Retinal pigment epithelial cell (primary cell): ENCODE data around the gene RHCE.
A peak's percentile ranks its signal among the peaks of the same experiment; 100 is the strongest.
"Not testable (repeated sequence)": the region's sequence is repeated elsewhere in the genome, so short reads cannot be mapped to it uniquely, and the experiment has no call there.

Source experiments
- DNase-seq: peaks from one replicate; pipeline ENCODE4 v3.0.0-alpha.2; 2010; ENCODE audit warnings: low read depth
- H3K4me3 ChIP-seq: 2 replicates; pipeline ENCODE4 v1.5.1; 2011; ENCODE audit warnings: mild to moderate bottlenecking, low read length, control low read depth, moderate library complexity
- TF ChIP-seq, protein P1 (sequence below): conservative IDR thresholded peaks from 2 replicates; pipeline ENCODE4 v1.5.1; 2011; ENCODE audit warnings: low read depth, low read length, control low read depth, inconsistent platforms

The RHCE gene

DNA sequence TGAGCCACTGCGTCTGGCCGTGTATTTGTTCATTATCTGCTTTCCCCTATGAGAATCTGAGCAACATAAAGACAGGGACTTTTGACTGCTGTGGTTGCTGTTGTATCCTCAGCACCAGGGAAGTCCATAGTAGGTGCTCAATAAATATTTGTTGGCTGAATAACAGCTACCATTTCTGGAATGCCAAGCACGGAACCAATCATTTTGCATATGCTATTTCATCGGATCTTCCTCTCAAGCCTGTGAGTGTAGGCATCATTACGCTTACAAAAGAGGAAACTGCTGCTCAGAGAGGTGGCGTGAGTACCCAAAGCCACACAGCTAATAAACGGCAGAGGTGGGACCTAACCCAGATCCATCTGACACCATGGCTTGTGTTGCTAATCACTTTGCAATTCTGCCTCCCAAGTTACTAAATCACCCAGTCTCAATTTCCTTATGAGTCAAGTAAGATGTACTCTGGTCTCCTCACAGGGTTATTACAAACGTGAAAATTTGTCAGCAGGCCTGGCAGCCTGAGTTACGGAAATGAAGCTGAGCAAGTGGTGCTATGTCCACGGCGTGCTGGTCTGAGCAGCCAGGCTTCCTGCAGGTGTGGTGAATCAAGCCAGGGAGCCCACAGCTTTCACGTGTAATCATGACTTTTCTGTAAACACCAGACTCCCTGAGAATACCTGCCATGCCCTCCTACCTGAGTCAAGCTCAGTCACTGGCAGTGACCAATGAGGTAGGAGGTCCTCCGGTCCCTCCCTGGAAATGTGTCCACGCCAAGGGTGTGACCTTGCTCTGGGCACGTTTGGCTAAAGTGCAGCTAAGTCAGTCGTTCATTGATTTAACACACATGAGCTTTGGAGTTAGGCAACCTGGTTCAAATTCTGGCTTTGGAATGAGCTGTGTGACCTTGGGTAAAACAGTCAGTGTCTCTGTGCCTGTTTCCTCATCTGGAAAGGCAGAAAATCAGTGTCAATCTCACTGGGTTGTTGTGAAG is 4.8 kb upstream of the RHCE start:
- TF ChIP-seq, protein P1, sequence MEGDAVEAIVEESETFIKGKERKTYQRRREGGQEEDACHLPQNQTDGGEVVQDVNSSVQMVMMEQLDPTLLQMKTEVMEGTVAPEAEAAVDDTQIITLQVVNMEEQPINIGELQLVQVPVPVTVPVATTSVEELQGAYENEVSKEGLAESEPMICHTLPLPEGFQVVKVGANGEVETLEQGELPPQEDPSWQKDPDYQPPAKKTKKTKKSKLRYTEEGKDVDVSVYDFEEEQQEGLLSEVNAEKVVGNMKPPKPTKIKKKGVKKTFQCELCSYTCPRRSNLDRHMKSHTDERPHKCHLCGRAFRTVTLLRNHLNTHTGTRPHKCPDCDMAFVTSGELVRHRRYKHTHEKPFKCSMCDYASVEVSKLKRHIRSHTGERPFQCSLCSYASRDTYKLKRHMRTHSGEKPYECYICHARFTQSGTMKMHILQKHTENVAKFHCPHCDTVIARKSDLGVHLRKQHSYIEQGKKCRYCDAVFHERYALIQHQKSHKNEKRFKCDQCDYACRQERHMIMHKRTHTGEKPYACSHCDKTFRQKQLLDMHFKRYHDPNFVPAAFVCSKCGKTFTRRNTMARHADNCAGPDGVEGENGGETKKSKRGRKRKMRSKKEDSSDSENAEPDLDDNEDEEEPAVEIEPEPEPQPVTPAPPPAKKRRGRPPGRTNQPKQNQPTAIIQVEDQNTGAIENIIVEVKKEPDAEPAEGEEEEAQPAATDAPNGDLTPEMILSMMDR: no peak
- H3K4me3 ChIP-seq: no peak overlapping the region
- no peak for DNase-seq

DNA sequence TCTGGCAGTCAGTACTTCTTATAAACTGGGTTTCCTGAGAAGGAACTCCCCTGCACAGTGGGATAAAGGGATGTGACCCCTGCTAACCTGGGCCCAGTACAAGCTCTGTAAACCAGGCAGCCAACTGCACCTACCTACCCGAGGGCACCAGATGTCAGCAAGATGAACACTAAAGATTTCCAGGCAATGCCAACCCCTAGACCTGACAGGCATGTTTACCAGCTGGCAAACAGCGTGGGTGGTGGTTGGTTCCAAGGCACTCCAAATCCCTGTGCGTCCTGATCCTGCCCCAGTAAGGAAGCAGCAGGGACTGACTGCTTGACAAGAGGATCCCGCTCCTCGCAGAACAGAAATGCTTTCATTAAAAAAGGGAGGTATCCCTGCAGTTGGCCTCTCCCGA is 2.6 kb upstream of the RHCE start:
- not testable (repeated sequence) for DNase-seq

DNA sequence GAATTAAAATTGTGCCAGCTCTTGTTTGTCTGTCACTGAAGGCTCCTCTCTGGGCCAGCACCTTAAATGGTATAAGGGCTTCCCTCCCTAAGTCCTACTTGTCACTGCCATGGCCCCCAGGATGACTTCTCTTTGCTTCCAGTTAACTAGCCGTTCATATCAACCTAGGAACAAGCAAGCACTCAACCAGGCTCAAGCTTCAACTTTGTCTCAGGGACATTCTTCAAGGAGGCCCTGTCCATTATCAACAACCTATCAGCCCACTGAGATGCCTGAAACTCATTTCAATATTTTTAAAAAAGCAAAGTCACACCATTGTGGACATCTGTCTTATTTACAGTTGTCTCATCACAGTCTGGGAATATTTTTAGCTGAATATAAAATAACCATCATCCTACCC is 1.3 kb downstream of the RHCE start:
- H3K4me3 ChIP-seq, DNase-seq: not testable (repeated sequence)

More for the DNA sequence above, 2.6 kb upstream of the RHCE start:
- H3K4me3 ChIP-seq: not testable (repeated sequence)

DNA sequence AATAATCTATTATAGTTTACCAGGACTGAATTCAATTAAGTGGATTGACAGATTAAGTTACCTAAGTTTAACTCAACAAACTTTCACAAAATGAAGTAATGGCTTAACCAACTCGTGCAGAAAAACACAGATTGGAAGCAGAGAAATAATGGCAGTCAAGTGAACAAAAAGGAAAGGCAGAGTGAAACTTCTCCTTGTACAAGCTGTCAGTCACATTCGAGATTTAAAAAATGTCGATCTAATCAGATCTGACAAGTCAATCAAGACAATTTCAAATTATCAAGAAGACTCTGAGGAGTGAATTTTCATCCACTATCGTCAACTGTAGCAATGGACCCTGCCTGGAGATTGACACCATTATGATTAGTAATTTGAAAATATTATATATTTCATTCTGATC is 3.3 kb downstream of the RHCE start:
- not testable (repeated sequence) for DNase-seq, H3K4me3 ChIP-seq

DNA sequence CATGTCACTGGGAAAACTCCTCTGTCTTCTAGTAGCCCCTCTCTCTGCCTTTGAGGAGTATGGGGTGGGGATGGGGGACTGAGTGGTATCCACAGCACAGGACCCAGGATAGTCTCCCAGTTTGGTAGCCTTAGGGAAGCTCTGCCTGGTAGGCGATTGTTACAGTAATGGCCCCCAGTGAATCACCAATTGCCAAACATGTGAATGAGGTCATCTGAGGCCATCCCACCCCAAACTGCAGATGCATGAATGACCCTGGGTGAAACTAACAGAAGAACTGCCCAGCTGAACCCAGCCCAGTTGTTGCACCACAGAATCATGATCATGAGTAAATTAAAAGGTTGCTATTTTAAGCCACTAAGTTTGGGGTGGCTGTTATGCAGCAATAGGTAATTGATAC is 6.0 kb downstream of the RHCE start:
- not testable (repeated sequence) for H3K4me3 ChIP-seq, DNase-seq

DNA sequence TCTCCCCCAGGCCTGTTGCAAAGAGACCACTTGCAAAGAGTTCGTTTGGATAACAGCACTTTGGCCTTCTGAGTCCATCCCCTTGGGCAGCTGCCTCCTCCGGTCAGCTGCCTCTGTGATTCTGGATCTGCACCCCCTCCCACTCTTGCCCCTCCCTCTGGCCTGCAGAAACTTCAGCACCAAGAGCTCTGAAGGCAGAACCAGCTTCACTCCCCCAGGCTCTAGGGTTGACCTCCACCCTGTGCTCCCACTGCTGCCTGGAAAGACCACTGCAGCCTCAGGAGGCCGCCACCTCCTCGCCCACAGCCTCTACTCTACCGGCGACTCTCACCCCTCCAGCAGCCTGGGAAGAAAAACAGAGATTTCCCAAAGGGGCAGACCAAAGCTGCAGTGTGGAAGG is 6.5 kb downstream of the RHCE start:
- not testable (repeated sequence) for DNase-seq, H3K4me3 ChIP-seq

DNA sequence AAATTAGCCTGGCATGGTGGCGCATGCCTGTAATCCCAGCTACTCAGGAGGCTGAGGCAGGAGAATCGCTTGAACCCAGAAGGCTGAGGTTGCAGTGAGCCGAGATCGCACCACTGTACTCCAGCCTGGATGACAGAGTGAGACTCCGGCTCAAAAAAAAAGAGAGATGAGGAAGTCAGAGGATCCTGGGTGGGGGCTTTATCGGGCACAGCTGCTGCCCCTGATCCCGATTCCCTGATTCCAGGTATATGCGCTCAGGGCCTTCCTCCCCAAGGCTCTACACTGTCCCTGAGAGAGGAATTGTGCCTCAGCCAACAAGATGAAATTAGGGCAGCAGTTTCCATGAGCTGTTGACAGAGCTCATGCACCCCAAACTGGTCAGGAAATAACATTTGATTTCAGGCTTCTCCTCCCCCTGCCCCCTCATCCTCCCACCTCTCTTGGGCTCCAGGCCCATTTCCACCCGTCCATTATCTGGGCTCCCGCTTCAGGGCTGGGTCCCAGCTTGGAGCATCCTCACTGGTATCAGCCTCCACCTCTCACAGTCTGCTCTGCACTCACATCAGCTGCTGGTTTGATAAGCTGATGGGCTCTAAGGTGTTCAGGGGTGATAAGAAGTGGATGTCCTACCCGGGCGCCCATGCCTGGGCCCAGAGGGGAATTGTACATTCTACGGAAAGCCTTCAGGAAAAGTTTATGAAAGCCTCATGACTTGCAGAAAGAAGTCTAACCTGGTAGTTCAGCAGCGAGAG is 7.6 kb downstream of the RHCE start:
- H3K4me3 ChIP-seq: not testable (repeated sequence)

DNA sequence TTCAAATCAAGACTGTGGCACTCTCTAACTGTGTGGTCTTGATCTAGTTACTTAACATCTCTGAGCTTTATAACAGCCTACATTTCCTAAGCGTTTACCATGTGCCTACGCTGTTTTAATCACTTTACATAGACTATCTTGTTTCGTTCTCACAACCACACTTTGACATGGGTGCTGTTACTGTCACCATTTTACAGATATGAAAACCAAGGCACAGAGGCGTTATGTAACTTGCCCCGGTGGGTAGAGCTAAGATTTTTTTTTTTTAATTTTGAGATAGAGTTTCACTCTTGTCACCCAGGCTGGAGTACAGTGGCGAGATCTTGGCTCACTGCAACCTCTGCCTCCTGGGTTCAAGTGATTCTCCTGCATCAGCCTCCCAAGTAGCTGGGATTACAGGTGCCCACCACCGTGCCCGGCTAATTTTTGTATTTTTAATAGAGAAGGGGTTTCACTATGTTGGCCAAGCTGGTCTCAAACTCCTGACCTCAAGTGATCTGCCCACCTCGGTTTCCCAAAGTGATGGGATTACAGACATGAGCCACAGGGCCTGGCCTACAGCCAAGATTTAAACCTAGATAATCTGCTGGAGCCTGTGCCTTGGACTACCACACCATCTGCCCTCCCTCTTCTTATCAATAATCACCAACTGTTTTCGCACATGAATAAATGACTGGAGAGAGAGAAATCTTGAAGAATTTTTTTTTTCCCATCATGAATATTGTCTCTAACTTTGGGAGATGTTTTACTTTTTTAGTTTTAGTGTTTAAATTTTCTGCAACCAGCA is 10.8 kb downstream of the RHCE start:
- DNase-seq, H3K4me3 ChIP-seq: not testable (repeated sequence)

More for the DNA sequence above, 7.6 kb downstream of the RHCE start:
- DNase-seq: not testable (repeated sequence)

DNA sequence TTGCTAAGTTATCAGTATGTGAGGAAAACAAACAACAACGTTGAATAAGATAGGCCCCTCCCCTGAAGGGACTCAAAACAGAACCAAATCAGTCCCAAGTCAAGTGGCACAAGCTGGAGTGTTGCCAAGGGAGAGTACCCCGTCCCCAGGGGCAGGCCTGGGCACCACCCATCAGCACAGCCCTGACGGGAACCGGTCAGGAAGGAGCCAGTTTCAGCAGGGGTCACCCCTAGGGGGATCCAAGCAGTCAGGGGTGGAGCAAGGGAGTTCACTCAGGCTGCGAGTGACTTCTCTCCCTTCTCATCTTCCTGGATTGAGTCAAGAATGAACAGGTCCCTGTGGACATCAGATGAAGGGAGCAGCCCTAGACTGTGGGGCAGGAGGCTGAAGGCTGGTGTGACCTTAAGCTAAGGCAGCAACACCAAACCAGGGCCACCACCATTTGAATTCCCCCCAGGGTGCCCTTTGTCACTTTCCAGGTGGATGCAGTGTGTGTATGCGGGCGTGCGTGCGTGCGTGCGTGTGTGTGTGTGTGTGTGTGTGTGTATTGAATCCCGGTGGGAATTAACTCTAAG is 14.8 kb downstream of the RHCE start:
- not testable (repeated sequence) for H3K4me3 ChIP-seq, DNase-seq

DNA sequence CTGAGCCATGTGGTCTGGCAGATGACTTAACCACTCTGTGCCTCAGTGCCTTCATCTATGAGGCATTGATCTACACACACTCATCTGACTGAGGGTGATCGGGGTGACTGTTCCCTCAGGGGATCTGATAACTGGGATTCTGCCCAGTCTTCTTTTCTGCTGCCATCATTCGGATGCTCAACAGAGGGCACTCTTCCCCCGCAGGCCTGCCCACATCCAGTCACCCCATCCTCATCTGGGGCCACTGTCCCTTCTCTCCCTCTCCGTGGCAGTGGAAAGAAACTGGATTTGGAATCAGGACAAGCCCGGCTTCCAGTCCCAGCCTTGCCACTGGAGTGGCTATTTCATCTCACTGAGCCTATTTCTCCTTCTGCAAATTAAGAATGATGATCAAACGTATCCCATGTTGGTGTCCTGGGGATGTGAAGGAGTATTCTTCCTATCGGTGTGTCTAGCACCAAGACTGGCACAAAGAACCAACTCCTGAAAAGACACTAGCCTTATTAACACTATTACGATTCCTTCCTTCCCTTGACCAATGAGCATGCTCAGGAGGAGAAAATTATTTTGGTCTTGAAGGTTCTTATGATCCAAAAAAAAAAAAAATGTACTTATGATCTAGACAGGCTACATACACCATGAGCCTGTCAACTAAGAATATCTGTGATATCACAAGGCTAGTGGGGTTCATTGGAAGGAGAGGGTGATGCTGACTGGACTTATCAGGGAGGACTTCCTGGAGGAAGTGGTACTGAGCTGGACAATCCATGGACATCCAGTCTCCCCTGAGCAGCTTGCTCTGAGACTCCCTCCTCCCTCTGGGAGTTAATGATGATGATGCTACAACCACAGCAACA is 17.4 kb downstream of the RHCE start:
- not testable (repeated sequence) for H3K4me3 ChIP-seq, DNase-seq
- TF ChIP-seq, protein P1: peak; percentile 21

DNA sequence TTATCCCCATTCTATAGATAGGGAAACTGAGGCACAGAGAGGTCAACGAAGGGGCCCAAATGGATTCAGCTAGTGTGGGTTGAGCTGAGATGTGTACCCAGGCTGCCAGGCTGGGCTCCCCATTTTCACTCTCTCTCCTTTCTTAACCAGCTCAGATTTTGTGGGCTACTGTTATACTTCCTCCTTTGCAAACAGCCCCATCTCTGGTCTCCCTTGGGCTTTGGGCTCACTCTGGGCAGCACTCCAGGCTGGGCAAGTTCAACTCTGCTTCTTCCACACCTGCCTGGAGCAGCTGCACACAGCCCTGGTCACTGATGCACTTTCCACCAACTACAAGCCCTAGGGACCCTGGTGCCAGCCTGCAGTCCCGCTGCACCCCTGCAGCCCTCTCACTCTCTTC is 22.5 kb downstream of the RHCE start:
- not testable (repeated sequence) for DNase-seq, H3K4me3 ChIP-seq

DNA sequence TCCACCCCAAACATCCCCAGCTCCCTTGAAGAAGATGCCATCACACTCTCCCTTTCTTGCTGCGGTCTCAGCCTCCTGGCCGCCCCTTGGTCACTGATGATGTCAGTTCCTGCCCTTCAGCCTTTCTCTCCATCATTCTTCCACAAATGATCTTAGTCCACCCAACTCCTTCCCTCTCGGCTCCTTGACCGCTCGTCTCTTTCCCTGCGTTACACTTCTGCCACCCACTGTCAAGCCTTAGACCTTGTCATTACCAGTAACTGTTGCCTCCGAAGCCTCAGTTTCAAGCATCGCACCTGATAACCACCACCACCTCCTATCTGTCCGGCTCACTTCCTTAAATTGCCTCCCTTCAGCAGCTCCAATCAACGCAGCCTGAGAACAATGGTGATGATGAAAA is 23.1 kb downstream of the RHCE start:
- not testable (repeated sequence) for DNase-seq, H3K4me3 ChIP-seq
